Suprapubic skin (tissue), 4 donors: ENCODE measurements around the gene AGAP1. TPM values are rescaled to one million over a fixed set of nuclear protein-coding genes. Genes with fewer than 3 reads are reported as not detected.
A peak's percentile ranks its signal among the peaks of the same experiment; 100 is the strongest.

ENCODE experiments used
- DNase-seq, 2 donors: peaks; one replicate each; pipeline ENCODE4 v3.0.0-alpha.2; 2019; ENCODE audit warnings: low spot score in 2 of 2
- H3K27ac ChIP-seq: fragments of 200-600 bp; sonication (generic); one replicate; pipeline ENCODE4 v1.5.1; 2019
- H3K27me3 ChIP-seq: fragments of 200-600 bp; sonication (generic); one replicate; pipeline ENCODE4 v1.5.1; 2019
- H3K36me3 ChIP-seq: fragments of 200-600 bp; sonication (generic); one replicate; pipeline ENCODE4 v1.5.1; 2019
- H3K4me1 ChIP-seq: fragments of 200-600 bp; sonication (generic); one replicate; pipeline ENCODE4 v1.5.1; 2019
- H3K4me3 ChIP-seq: fragments of 200-600 bp; sonication (generic); one replicate; pipeline ENCODE4 v1.5.1; 2019; ENCODE audit warnings: mild to moderate bottlenecking
- H3K9me3 ChIP-seq: fragments of 200-600 bp; sonication (generic); one replicate; pipeline ENCODE4 v1.5.1; 2019
- CTCF ChIP-seq, 2 donors: fragments of 200-600 bp in 1 of 2; fragments of 450-650 bp in 1 of 2; sonication (generic) in 1 of 2; IDR thresholded peaks; one replicate each; pipeline ENCODE4 v1.5.1; 2016 to 2019; ENCODE audit warnings: antibody characterized with exemption in 2 of 2, mild to moderate bottlenecking in 1 of 2, moderate library complexity in 1 of 2
- EP300 ChIP-seq: sonication (generic); formaldehyde crosslinking; IDR thresholded peaks from one replicate; pipeline ENCODE4 v1.6.1; 2017; ENCODE audit warnings: antibody characterized with exemption
- POLR2A ChIP-seq, 2 donors: fragments of 450-650 bp; IDR thresholded peaks; one replicate each; pipeline ENCODE4 v1.6.1; 2017; ENCODE audit warnings: antibody characterized with exemption in 2 of 2, mild to moderate bottlenecking in 2 of 2, moderate library complexity in 2 of 2
- POLR2AphosphoS5 ChIP-seq, 3 donors: sonication (generic); formaldehyde crosslinking; IDR thresholded peaks; one replicate each; pipeline ENCODE4 v1.6.1; 2017; ENCODE audit warnings: antibody characterized with exemption in 3 of 3
- WGBS: methylation state at CpG from one replicate; pipeline ENCODE4 v1.1.5; 2018; 5-methylcytosine and 5-hydroxymethylcytosine counted together
- total RNA-seq, 4 donors: library from RNA; depleted of rRNA; stranded (reverse); fragments of >200 nt; gene quantifications; one replicate each; pipeline ENCODE4 v1.1.0, GENCODE V29; 2016

Gene AGAP1
- total RNA-seq, 4 donors from 2014 or later, result 14.1 to 30.7 (median 19.4) TPM

- no peaks in the 10 kb centered on the region for H3K9me3 ChIP-seq
- H3K4me3 ChIP-seq, result no peak overlapping the region
- TF ChIP-seq CTCF (IDR thresholded peaks at IDR 0.05), result no peak
- no peak for TF ChIP-seq EP300
- TF ChIP-seq POLR2A (IDR thresholded peaks at IDR 0.05), result no peak
- no peak for TF ChIP-seq POLR2AphosphoS5 (IDR thresholded peaks at IDR 0.05)
- DNase-seq, result no peak
- H3K27ac ChIP-seq, result no peak overlapping the region
- peaks cover 47% of the 10 kb centered on the region for H3K36me3 ChIP-seq
- no peaks in the 10 kb centered on the region for H3K27me3 ChIP-seq
- no peaks in the 10 kb centered on the region for H3K4me1 ChIP-seq
Observed at GRCh38 chr2:235802542-235802941, 308.7 kb downstream of the AGAP1 start.

- DNase-seq, result no peak
- no peaks in the 10 kb centered on the region for H3K4me1 ChIP-seq
- TF ChIP-seq POLR2A (IDR thresholded peaks at IDR 0.05) (no peak), EP300 (no peak), CTCF (IDR thresholded peaks at IDR 0.05) (peak in 1 of 2 donors; percentile 15), POLR2AphosphoS5 (IDR thresholded peaks at IDR 0.05) (no peak)
- WGBS, result 98% methylated on average over 1 of the region's 1 CpG
- H3K27me3 ChIP-seq, result no peaks in the 10 kb centered on the region
- H3K36me3 ChIP-seq, result peaks cover 49% of the 10 kb centered on the region
- no peak overlapping the region for H3K4me3 ChIP-seq
- no peaks in the 10 kb centered on the region for H3K9me3 ChIP-seq
- no peak overlapping the region for H3K27ac ChIP-seq
Observed at GRCh38 chr2:235803028-235803427, 309.2 kb downstream of the AGAP1 start.

DNA sequence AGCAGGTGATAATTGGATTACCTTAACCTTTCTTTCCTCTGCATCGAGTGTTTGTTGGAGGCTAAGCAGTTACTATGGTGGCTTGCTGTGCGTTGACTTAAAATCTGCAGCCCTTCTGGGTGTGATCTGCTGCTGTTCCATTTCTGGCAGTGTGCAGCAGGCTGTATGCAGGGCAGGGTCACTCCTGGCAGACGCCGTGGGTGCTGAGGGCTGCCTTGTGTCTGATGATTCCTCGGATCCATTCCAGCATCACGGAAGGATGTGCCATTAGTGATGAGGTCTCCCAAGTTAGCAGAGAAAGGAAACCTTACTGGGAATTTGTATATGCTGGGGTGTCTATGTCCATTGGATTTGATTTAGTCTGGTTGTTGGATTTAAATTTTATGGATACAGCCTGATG lies 310.8 kb downstream of the AGAP1 start:
- Histone ChIP-seq H3K27ac (no peak overlapping the region), H3K36me3 (peaks cover 49% of the 10 kb centered on the region), H3K27me3 (no peaks in the 10 kb centered on the region), H3K4me1 (no peaks in the 10 kb centered on the region), H3K9me3 (no peaks in the 10 kb centered on the region), H3K4me3 (no peak overlapping the region)
- DNase-seq, result no peak
- WGBS, result 76% methylated on average over 6 of the region's 6 CpGs
- TF ChIP-seq POLR2A (IDR thresholded peaks at IDR 0.05) (no peak), POLR2AphosphoS5 (IDR thresholded peaks at IDR 0.05) (no peak), EP300 (no peak), CTCF (IDR thresholded peaks at IDR 0.05) (no peak)

GRCh38 chr2:235806986-235807750 lies 313.3 kb downstream of the AGAP1 start:
- Histone ChIP-seq H3K36me3 (peaks cover 50% of the 10 kb centered on the region), H3K27ac (no peak overlapping the region), H3K4me3 (no peak overlapping the region), H3K9me3 (no peaks in the 10 kb centered on the region), H3K4me1 (no peaks in the 10 kb centered on the region), H3K27me3 (no peaks in the 10 kb centered on the region)
- no peak for DNase-seq
- TF ChIP-seq EP300, result no peak
- no peak for TF ChIP-seq POLR2AphosphoS5 (IDR thresholded peaks at IDR 0.05)
- no peak for TF ChIP-seq POLR2A (IDR thresholded peaks at IDR 0.05)
- no peak for TF ChIP-seq CTCF (IDR thresholded peaks at IDR 0.05)
- 85% methylated on average over 21 of the region's 29 CpGs for WGBS

- H3K27me3 ChIP-seq, result no peaks in the 10 kb centered on the region
- DNase-seq, result no peak
- TF ChIP-seq POLR2AphosphoS5 (IDR thresholded peaks at IDR 0.05) (no peak), EP300 (no peak), CTCF (IDR thresholded peaks at IDR 0.05) (no peak), POLR2A (IDR thresholded peaks at IDR 0.05) (no peak)
- peaks cover 56% of the 10 kb centered on the region for H3K36me3 ChIP-seq
- WGBS, result 85% methylated on average over 10 of the region's 10 CpGs
- no peaks in the 10 kb centered on the region for H3K4me1 ChIP-seq
- no peak overlapping the region for H3K27ac ChIP-seq
- no peak overlapping the region for H3K4me3 ChIP-seq
- no peaks in the 10 kb centered on the region for H3K9me3 ChIP-seq
Observed at GRCh38 chr2:235808366-235808765, 314.5 kb downstream of the AGAP1 start.
